ENCODE results near the gene C3.
"Not testable (repeated sequence)": the region's sequence is repeated elsewhere in the genome, so short reads cannot be mapped to it uniquely, and the experiment has no call there.

C3 gene

GRCh38 chr19:6677883-6678689, 42.4 kb downstream of the C3 start:
- Histone ChIP-seq H3K36me3 (ENCODE audit: insufficient read depth, low read depth, low read length) (no peaks in the 10 kb centered on the region), H3K4me1 (ENCODE audit: insufficient read depth, low read length) (peaks cover 9% of the 10 kb centered on the region; the same call in 1 of the 2 replicates), H3K9ac (ENCODE audit: low read depth, low read length) (peak overlapping the region; percentile 57; the same call in 1 of the 2 replicates), H3K27me3 (ENCODE audit: insufficient read depth, low read length) (no peaks in the 10 kb centered on the region; the same call in 1 of the 2 replicates), H3K9me3 (ENCODE audit: insufficient read depth, low read depth, low read length) (no peaks in the 10 kb centered on the region), H3K27ac (ENCODE audit: low read length) (no peak overlapping the region), H3K4me3 (ENCODE audit: low read length) (peak overlapping the region; percentile 62)

- H3K36me3 ChIP-seq (ENCODE audit: insufficient read depth, low read depth, low read length), result no peaks in the 10 kb centered on the region
- H3K27ac ChIP-seq (ENCODE audit: low read length), result no peak overlapping the region
- no peaks in the 10 kb centered on the region for H3K9me3 ChIP-seq (ENCODE audit: insufficient read depth, low read depth, low read length)
- peak overlapping the region; percentile 20; the same call in 1 of the 2 replicates for H3K9ac ChIP-seq (ENCODE audit: low read depth, low read length)
- H3K4me3 ChIP-seq (ENCODE audit: low read length), result peak overlapping the region; percentile 62; the same call in 1 of the 2 replicates
- H3K4me1 ChIP-seq (ENCODE audit: insufficient read depth, low read length), result peaks cover 9% of the 10 kb centered on the region; the same call in 1 of the 2 replicates
- no peaks in the 10 kb centered on the region; the same call in 1 of the 2 replicates for H3K27me3 ChIP-seq (ENCODE audit: insufficient read depth, low read length)
These were observed 43.0 kb downstream of the C3 start for GRCh38 chr19:6677495-6677882.

GRCh38 chr19:6676288-6676687, 44.2 kb downstream of the C3 start:
- Histone ChIP-seq H3K4me1 (ENCODE audit: insufficient read depth, low read length) (peaks cover 9% of the 10 kb centered on the region; the same call in 1 of the 2 replicates), H3K9me3 (ENCODE audit: insufficient read depth, low read depth, low read length) (no peaks in the 10 kb centered on the region), H3K27me3 (ENCODE audit: insufficient read depth, low read length) (no peaks in the 10 kb centered on the region), H3K4me3 (ENCODE audit: low read length) (no peak overlapping the region), H3K36me3 (ENCODE audit: insufficient read depth, low read depth, low read length) (no peaks in the 10 kb centered on the region), H3K9ac (ENCODE audit: low read depth, low read length) (no peak overlapping the region), H3K27ac (ENCODE audit: low read length) (no peak overlapping the region)

- no peaks in the 10 kb centered on the region for H3K27me3 ChIP-seq (ENCODE audit: insufficient read depth, low read length)
- H3K9ac ChIP-seq (ENCODE audit: low read depth, low read length), result peak overlapping the region; percentile 68; the same call in 1 of the 2 replicates
- peaks cover 9% of the 10 kb centered on the region; the same call in 1 of the 2 replicates for H3K4me1 ChIP-seq (ENCODE audit: insufficient read depth, low read length)
- peak overlapping the region; percentile 39; the same call in 1 of the 2 replicates for H3K4me3 ChIP-seq (ENCODE audit: low read length)
- H3K9me3 ChIP-seq (ENCODE audit: insufficient read depth, low read depth, low read length), result no peaks in the 10 kb centered on the region
- no peaks in the 10 kb centered on the region for H3K36me3 ChIP-seq (ENCODE audit: insufficient read depth, low read depth, low read length)
- peak overlapping the region; percentile 16 for H3K27ac ChIP-seq (ENCODE audit: low read length)
These were observed 45.6 kb downstream of the C3 start for GRCh38 chr19:6674868-6675305.

GRCh38 chr19:6674408-6674807, 46.0 kb downstream of the C3 start:
- not testable (repeated sequence) for H3K9me3 ChIP-seq (ENCODE audit: insufficient read depth, low read depth, low read length); H3K27ac ChIP-seq (ENCODE audit: low read length); H3K4me1 ChIP-seq (ENCODE audit: insufficient read depth, low read length); H3K36me3 ChIP-seq (ENCODE audit: insufficient read depth, low read depth, low read length); H3K4me3 ChIP-seq (ENCODE audit: low read length); H3K27me3 ChIP-seq (ENCODE audit: insufficient read depth, low read length)
- H3K9ac ChIP-seq (ENCODE audit: low read depth, low read length), result peak overlapping the region; percentile 68; the same call in 1 of the 2 replicates

- H3K9me3 ChIP-seq (ENCODE audit: insufficient read depth, low read depth, low read length), result no peaks in the 10 kb centered on the region
- no peak overlapping the region for H3K27ac ChIP-seq (ENCODE audit: low read length)
- H3K4me3 ChIP-seq (ENCODE audit: low read length), result no peak overlapping the region
- H3K36me3 ChIP-seq (ENCODE audit: insufficient read depth, low read depth, low read length), result no peaks in the 10 kb centered on the region
- H3K4me1 ChIP-seq (ENCODE audit: insufficient read depth, low read length), result peaks cover 9% of the 10 kb centered on the region; the same call in 1 of the 2 replicates
- H3K9ac ChIP-seq (ENCODE audit: low read depth, low read length), result no peak overlapping the region
- H3K27me3 ChIP-seq (ENCODE audit: insufficient read depth, low read length), result no peaks in the 10 kb centered on the region
These were observed 47.7 kb downstream of the C3 start for GRCh38 chr19:6672693-6673290.

GRCh38 chr19:6671960-6672359, 48.5 kb downstream of the C3 start:
- H3K36me3 ChIP-seq (ENCODE audit: insufficient read depth, low read depth, low read length), result no peaks in the 10 kb centered on the region
- H3K9ac ChIP-seq (ENCODE audit: low read depth, low read length), result no peak overlapping the region
- H3K9me3 ChIP-seq (ENCODE audit: insufficient read depth, low read depth, low read length), result no peaks in the 10 kb centered on the region
- H3K4me1 ChIP-seq (ENCODE audit: insufficient read depth, low read length), result peaks cover 9% of the 10 kb centered on the region; the same call in 1 of the 2 replicates
- no peak overlapping the region for H3K4me3 ChIP-seq (ENCODE audit: low read length)
- no peak overlapping the region for H3K27ac ChIP-seq (ENCODE audit: low read length)
- H3K27me3 ChIP-seq (ENCODE audit: insufficient read depth, low read length), result no peaks in the 10 kb centered on the region

- H3K36me3 ChIP-seq (ENCODE audit: insufficient read depth, low read depth, low read length), result no peaks in the 10 kb centered on the region
- H3K9ac ChIP-seq (ENCODE audit: low read depth, low read length), result no peak overlapping the region
- H3K27ac ChIP-seq (ENCODE audit: low read length), result no peak overlapping the region
- H3K4me1 ChIP-seq (ENCODE audit: insufficient read depth, low read length), result no peaks in the 10 kb centered on the region
- H3K9me3 ChIP-seq (ENCODE audit: insufficient read depth, low read depth, low read length), result no peaks in the 10 kb centered on the region
- H3K4me3 ChIP-seq (ENCODE audit: low read length), result no peak overlapping the region
- no peaks in the 10 kb centered on the region for H3K27me3 ChIP-seq (ENCODE audit: insufficient read depth, low read length)
These were observed 51.8 kb downstream of the C3 start for GRCh38 chr19:6668691-6669090.

- H3K4me3 ChIP-seq (ENCODE audit: low read length), result no peak overlapping the region
- H3K9me3 ChIP-seq (ENCODE audit: insufficient read depth, low read depth, low read length), result no peaks in the 10 kb centered on the region
- no peak overlapping the region for H3K9ac ChIP-seq (ENCODE audit: low read depth, low read length)
- no peaks in the 10 kb centered on the region for H3K4me1 ChIP-seq (ENCODE audit: insufficient read depth, low read length)
- no peaks in the 10 kb centered on the region for H3K36me3 ChIP-seq (ENCODE audit: insufficient read depth, low read depth, low read length)
- no peaks in the 10 kb centered on the region for H3K27me3 ChIP-seq (ENCODE audit: insufficient read depth, low read length)
- H3K27ac ChIP-seq (ENCODE audit: low read length), result no peak overlapping the region
These were observed 53.3 kb downstream of the C3 start for GRCh38 chr19:6667114-6667627.

GRCh38 chr19:6664916-6665315, 55.5 kb downstream of the C3 start:
- H3K4me3 ChIP-seq (ENCODE audit: low read length), result no peak overlapping the region
- no peaks in the 10 kb centered on the region for H3K4me1 ChIP-seq (ENCODE audit: insufficient read depth, low read length)
- H3K27me3 ChIP-seq (ENCODE audit: insufficient read depth, low read length), result peaks cover 14% of the 10 kb centered on the region
- no peaks in the 10 kb centered on the region for H3K36me3 ChIP-seq (ENCODE audit: insufficient read depth, low read depth, low read length)
- no peak overlapping the region for H3K9ac ChIP-seq (ENCODE audit: low read depth, low read length)
- no peak overlapping the region for H3K27ac ChIP-seq (ENCODE audit: low read length)
- no peaks in the 10 kb centered on the region for H3K9me3 ChIP-seq (ENCODE audit: insufficient read depth, low read depth, low read length)

- Histone ChIP-seq H3K27me3 (ENCODE audit: insufficient read depth, low read length) (peaks cover 20% of the 10 kb centered on the region), H3K36me3 (ENCODE audit: insufficient read depth, low read depth, low read length) (no peaks in the 10 kb centered on the region), H3K9me3 (ENCODE audit: insufficient read depth, low read depth, low read length) (no peaks in the 10 kb centered on the region), H3K9ac (ENCODE audit: low read depth, low read length) (no peak overlapping the region), H3K27ac (ENCODE audit: low read length) (no peak overlapping the region), H3K4me1 (ENCODE audit: insufficient read depth, low read length) (no peaks in the 10 kb centered on the region), H3K4me3 (ENCODE audit: low read length) (no peak overlapping the region)
These were observed 56.9 kb downstream of the C3 start for GRCh38 chr19:6663236-6664201.

Data from iPS-20b (cell line).